OCI-LY3 (cell line): Measurements from ENCODE around the gene RASL11A.

Source experiments
- EZH2phosphoT487 ChIP-seq: fragments of 200-600 bp; shearing (Covaris generic); IDR thresholded peaks from 2 replicates; pipeline ENCODE4 v1.6.1; 2018; ENCODE audit warnings: antibody characterized with exemption, mixed run types, low read depth
- TF ChIP-seq, protein P1 (sequence below): fragments of 200-600, 300-600 bp; sonication (generic); IDR thresholded peaks from 2 replicates; pipeline ENCODE4 v1.5.1; 2014; ENCODE audit warnings: antibody characterized with exemption, low read length, low read depth

GRCh38 chr13:27257648-27258253, 12.9 kb upstream of the RASL11A start:
- TF ChIP-seq, protein P1, sequence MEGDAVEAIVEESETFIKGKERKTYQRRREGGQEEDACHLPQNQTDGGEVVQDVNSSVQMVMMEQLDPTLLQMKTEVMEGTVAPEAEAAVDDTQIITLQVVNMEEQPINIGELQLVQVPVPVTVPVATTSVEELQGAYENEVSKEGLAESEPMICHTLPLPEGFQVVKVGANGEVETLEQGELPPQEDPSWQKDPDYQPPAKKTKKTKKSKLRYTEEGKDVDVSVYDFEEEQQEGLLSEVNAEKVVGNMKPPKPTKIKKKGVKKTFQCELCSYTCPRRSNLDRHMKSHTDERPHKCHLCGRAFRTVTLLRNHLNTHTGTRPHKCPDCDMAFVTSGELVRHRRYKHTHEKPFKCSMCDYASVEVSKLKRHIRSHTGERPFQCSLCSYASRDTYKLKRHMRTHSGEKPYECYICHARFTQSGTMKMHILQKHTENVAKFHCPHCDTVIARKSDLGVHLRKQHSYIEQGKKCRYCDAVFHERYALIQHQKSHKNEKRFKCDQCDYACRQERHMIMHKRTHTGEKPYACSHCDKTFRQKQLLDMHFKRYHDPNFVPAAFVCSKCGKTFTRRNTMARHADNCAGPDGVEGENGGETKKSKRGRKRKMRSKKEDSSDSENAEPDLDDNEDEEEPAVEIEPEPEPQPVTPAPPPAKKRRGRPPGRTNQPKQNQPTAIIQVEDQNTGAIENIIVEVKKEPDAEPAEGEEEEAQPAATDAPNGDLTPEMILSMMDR: no peak
- no peak for TF ChIP-seq EZH2phosphoT487
